Hematopoietic multipotent progenitor cell treated with erythropoietin and hydrocortisone succinate and interleukin-3 and kit ligand, for 4 days (in vitro differentiated cells): ENCODE data around the gene NOP14.
A peak's percentile ranks its signal among the peaks of the same experiment; 100 is the strongest.
"Not testable (repeated sequence)": the region's sequence is repeated elsewhere in the genome, so short reads cannot be mapped to it uniquely, and the experiment has no call there.

Experiments used
- DNase-seq: peaks from one replicate; pipeline ENCODE4 v3.0.0-alpha.2; 2015

NOP14 gene

DNA sequence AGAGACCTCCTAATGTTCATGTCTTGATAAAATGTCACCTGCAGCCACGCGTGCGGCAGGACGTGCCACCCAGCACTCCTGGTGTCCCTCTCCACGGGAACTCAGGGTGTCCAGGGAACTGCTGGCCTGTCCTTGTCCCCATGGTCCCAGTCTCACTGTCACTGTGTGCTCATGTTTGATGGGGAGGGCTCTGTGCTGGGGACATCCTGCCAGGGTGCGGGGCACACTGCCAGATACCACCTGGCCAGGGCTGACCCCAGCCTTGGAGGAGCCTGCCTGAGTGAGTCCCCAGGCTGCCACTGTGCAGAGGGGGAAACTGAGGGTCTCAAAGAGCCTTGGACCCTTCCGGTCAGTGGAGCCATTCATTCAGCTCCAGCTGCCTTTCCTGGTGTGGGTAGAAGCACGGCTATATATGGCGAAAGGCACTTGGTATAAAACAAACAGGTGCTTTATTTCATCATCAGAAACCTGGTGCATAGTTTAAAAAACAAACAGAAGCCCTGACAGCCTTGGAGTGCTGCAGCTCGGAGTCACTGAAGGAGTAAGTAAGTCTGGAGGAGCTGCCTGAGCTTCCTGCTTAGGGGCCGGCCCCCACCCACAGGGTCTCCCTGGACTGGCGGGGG, 33.0 kb downstream of the NOP14 start:
- no peak for DNase-seq

DNA sequence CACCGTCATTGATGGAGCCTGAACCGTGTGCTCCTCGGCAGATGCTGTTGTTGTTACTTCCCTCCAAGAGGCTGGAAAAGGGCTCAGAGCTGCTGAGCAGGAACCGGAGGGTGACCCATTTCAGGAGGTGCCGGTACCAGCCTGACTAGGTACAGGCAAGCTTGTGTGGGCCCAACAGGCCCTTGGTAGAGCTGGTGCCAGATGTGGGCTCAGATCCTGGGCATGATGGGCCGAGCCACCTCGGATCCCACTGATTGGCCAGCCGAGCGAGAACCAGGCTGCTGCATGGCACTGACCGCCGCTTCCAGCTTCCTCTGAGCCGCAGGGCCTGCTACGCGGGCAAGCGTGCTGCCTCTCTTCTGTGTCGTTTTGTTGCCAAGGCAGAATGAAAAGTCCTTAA, 33.7 kb downstream of the NOP14 start:
- DNase-seq = no peak

DNA sequence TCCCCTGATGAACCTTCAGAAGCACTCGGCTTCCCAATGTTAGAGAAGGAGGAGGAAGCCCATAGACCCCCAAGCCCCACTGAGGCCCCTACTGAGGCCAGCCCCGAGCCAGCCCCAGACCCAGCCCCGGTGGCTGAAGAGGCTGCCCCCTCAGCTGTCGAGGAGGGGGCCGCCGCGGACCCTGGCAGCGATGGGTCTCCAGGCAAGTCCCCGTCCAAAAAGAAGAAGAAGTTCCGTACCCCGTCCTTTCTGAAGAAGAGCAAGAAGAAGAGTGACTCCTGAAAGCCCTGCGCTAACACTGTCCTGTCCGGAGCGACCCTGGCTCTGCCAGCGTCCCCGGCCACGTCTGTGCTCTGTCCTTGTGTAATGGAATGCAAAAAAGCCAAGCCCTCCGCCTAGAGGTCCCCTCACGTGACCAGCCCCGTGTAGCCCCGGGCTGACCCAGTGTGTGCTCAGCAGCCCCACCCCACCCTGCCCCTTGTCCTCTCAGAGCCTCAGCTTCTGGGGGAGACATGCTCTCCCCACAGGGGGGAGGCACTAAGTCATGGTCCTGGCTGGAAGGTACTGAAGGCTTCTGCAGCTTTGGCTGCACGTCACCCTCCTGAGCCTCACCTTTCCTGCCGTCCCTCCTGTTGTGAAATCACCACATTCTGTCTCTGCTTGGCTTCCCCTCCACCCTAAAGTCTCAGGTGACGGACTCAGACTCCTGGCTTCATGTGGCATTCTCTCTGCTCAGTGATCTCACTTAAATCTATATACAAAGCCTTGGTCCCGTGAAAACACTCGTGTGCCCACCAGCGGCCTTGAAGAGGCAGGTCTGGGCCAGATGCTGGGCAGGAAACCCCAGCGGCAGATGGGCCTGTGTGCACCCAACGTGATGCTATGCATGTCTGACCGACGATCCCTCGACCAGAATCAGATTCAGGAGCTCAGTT, 34.7 kb downstream of the NOP14 start:
- no peak for DNase-seq

DNA sequence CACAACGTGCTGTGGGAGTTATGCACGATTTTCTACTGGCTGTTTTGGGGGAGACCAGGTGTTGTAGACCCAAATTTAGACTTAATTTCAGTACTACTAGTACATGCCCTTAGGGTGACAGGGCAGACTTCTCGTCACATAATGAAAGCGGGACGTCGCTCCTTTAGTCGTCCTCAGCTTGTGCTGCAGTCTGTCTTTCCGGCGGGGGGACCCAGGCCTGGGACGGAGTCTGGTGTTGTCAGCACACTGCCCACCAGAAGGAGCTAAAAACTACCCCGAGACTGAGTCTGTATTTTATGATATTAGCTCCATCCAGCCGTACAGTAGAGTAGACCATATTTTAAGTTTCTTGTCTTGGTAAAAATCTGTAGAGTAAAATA, 35.5 kb downstream of the NOP14 start:
- no peak for DNase-seq

DNA sequence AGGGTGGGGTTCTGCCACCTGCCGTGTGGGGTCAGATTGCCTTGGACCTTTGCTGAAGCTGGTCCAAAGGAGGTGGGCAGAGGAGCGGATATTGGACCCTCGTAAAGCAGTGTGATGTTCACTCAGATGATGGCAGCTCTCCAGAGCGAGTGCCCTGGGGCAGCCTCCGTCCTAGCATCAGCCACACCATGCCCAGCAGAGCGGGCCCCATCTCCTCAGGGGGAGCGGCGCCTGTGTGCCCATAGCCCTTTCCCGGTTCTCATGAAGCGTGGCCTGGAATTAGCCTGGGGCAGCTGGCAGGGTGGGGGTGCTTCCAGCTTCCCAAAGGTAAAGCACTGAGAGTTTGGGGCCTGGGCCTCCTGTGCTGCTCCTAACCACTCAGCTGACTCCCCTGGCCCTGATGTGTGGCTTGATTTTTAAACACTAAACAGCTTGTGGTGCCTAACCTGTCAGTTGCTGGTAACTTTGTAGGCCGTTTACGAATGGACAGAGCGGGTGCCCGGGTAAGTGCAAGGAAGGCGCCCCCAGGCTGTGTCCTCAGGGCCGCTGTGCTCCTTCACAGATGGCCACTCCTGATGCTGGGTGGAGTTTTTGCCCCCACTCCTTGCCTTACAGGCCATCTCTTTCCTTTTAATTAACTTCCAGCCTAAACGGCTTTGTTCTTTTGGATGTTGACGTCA, 36.0 kb downstream of the NOP14 start:
- DNase-seq = no peak

DNA sequence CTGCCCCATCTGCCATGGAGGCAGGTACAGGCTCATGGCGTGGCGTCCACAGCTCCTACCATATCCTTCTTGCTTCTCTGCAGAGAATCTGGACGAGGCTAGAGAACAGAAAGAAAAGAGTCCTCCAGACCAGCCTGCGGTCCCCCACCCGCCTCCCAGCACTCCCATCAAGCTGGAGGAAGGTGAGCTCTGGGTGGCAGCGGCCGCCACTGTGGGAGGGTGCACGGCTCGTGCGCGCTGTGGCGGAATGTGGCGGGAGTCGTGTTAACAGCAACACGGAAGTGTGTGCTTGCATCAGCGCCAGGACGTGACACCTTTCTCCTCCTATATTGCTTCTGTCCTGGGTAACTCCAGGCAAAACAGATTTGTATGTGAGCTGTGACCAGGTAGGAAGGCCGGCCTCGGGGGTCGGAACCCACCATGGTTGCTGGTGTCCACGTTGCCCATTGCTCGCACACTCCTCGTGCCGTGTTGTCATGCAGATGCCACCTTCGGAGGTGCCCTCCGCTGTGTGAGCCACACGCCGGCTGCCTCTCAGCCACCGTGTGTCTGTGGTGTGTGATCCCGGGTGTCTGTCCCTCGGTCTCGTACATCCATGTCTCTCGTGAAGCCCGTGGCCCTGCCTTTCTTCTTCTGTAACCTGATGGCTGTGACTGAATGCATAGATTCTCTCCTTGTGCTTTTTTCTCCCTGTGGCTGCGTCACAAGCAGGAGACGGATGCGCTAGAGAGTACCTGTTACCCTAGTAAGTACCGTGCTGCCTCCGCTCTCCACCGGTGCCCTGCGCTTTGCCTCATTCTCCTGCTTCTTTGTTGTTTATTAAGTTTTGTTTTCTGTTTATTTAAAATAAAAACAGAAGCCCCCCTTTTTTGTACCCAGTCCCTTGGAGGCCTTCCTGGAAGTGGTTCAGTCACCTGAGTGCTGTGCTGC, 37.0 kb downstream of the NOP14 start:
- no peak for DNase-seq

DNA sequence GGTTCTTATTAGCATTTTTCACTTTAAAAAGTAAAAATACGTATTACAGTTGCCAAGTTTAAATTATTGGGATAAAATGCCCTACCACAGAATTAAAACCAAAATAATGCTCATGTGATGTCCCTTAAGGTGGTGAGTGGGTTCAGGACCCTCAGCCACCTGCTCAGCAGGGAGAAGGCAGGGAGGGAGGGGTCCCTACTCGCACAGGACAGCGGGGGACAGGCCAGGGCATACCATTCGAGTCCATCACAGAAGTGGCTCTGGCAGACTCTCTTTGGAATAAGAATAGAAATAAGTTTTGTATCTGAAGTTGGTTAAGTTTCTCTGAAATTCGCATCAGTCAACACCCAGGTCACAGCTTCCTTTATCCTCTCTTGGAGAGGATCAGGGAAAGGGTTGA, 37.7 kb downstream of the NOP14 start:
- DNase-seq = no peak

DNA sequence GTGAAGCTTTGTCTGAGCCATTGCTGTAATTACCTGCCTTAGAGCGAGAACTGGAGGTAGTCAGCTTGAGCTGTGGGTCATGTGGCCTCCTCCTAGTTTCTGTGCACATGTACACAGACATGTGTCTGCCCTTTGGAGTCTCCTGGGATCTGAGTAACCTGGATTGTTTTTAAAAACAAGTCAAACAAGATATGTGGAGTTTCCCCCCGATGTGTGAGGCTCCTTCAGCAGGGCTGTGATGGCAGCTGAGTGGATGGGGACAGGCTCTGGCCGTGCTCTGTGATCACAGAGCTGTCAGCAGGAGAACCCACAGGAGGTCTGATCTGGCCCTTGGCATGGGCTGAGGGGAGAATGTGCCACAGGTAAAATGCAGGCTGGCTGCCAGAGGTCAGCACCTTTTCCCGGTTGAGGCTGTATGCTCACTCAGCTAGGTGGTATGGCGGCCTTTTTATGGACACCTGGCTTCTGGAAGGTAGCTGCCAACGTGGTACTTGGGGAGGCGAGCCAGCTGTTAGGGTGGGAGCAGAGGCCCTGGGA, 38.4 kb downstream of the NOP14 start:
- no peak for DNase-seq

DNA sequence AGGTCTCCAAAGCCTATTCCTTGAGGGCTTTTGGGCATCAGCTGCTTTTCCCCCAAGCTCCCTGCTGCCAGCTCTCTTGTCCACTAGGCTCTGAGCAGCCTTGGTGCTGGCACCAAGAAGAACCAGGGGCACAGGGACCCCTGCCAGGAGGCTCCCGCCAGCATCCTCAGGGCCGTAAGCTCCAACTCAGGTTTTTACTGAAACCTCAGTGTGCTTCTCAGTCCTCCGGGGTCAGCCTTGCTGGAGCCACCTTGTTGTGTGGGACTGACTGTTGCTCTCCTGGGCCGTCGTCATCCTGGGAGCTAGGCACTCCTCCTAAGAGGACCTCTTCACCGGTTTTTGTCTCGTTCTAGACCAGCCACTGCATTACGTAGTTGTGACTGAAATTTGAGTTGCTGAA, 38.9 kb downstream of the NOP14 start:
- DNase-seq = no peak

DNA sequence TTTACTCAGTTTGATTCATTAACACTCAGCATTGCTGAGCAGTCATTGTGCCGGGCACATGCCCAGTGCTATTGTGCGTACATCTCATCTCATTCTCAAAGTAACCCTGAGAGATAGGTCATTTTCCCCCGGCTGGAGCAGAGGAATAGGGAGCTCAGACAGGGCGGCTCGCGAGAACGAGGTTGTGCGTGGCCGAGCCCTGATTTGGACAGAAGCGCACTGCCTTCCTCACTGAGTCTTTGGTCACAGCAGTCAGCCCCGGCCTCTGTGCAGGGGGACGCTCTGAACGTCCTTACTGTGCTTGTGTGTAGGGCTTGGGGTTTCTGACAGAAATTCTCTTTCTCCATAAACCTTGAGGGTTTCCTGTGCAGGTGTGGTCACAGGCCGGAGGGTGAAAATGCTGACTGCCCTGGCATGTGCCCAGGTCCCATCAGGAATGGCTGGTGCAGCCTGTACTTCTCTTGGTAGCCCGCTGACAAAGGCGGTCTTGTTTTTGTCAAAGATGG, 39.5 kb downstream of the NOP14 start:
- DNase-seq = no peak

DNA sequence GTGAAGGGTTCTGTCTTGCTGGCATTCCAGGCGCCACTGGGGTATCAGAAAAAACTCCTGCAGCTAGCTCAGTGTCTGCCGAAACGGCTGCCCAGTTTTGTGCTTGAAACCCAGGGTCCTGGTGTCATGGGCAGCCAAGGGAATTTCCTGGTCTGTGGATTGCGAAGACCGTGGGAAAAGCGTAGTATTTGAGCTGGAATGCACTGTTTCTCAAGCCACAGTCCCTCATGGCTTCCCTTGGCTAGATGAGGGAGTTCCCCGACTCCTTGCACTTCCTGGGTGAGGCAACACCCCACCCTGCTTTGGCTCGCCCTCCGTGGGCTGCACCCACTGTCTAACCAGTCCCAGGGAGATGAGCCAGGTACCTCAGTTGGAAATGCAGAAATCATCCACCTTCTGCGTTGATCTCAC, 40.1 kb downstream of the NOP14 start:
- DNase-seq = no peak

DNA sequence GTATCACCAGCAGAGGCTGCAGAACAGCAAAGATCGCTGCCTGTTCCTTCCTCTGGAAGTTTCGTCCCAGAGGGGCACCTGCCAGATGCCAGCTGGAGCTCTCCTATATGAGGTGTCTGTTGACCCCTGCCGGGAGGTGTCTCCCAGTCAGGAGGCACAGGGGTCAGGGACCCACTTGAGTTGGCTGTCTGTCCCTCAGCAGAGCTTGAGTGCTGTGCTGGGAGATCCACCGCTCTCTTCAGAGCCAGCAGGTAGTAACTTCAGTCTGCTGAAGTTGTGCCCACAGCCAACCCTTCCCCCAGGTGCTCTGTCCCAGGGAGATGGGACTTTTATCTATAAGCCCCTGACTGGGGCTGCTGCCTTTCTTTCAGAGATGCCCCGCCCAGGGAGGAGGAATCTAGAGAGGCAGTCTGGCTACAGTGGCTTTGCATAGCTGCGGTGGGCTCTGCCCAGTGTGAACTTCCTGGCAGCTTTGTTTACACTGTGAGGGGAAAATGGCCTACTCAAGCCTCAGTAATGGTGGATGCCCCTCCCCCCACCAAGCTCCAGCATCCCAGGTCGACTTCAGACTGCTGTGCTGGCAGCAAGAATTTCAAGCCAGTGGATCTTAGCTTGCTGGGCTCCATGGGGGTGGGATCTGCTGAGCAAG, 40.6 kb downstream of the NOP14 start:
- DNase-seq = peak; percentile 84

DNA sequence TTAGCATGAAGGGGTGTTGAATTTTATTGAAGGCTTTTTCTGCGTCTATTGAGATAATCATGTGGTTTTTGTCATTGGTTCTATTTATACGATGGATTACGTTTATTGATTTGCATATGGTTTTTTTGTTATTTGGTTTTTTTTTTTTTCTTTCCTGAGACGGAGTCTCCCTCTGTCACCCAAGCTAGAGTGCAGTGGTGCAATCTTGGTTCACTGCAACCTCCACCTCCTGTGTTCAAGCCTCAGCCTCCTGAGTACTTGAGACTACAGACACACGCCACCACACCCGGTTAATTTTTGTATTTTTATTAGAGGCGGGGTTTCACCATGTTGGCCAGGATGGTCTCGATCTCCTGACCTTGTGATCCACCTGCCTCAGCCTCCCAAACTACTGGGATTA, 44.5 kb downstream of the NOP14 start:
- DNase-seq = not testable (repeated sequence)

DNA sequence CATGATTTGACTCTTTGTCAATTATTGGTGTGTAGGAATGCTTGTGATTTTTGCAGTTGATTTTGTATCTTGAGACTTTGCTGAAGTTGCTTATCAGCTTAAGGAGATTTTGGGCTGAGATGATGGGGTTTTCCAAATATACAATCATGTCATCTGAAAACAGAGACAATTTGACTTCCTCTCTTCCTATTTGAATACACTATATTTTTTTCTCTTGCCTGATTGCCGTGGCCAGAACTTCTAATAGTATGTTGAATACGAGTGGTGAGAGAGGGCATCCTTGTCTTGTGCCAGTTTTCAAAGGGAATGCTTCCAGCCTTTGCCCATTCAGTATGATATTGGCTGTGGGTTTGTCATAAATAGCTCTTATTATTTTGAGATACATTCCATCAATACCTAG, 44.9 kb downstream of the NOP14 start:
- not testable (repeated sequence) for DNase-seq

DNA sequence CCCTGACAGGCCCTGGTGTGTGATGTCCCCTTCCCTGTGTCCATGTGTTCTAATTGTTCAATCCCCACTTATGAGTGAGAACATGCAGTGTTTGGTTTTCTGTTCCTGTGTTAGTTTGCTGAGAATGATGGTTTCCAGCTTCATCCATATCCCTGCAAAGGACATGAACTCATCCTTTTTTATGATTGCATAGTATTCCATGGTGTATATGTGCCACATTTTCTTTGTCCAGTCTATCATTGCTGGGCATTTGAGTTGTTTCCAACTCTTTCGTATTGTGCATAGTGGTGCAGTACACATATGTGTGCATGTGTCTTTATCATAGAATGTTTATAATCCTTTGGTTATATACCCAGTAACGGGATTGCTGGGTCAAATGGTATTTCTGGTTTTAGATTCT, 46.5 kb downstream of the NOP14 start:
- DNase-seq = not testable (repeated sequence)

DNA sequence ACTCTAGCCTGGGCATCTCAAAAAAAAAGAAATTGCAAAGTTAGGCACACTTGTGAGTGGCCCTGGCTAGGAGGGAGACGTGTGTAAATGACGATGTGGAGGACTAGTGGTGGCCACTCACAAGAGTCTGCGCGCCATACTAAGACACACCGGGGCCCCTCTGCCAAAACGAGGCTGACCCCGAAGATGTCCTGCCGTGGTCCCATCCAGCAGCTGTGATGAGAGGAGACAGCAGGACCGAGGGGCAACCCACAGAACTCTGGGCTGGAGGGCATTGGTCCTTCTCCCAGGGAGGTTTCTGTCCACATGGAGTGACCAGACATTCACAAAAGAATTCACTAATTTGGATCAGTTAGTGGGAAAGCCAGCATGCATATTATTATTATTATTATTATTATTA, 47.4 kb downstream of the NOP14 start:
- no peak for DNase-seq

DNA sequence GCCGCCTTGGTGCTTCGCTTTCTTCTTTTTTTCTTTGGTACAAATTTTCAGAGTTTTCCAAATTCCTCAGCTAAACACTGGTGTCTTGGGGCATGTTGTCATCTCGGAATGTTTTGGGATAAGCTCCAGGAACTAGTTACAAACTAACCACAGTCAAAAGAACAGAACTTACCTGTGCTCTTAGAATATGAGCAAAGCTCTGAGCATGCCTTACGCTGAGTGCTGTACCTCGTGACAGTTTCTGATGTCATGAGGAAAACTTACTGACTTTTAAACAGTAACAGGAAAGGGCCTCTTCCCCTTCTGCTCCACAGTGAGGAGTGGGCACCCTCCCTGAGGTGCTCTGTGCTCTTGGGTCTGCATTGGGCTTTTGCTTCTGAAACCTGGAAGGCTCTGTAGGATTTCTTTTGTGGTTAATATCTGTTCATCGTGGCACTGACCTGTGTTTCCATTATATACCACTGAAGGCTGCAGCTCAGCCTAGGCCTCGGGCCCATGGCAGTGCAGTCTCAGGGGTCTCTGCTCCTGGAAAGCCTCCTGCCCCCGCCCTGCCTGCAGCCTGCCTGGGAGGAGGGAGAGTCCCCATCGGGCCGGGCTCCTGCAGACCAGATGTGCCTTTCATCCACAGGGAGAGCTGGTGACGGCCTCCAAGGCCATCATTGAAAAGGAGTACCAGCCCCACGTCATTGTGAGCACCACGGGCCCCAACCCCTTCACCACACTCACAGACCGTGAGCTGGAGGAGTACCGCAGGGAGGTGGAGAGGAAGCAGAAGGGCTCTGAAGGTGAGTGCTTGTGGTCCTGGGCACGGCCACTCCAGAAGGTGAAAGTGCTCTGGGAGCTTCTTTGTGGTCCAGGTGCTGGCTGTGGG, 48.7 kb downstream of the NOP14 start:
- peak; percentile 28 for DNase-seq

DNA sequence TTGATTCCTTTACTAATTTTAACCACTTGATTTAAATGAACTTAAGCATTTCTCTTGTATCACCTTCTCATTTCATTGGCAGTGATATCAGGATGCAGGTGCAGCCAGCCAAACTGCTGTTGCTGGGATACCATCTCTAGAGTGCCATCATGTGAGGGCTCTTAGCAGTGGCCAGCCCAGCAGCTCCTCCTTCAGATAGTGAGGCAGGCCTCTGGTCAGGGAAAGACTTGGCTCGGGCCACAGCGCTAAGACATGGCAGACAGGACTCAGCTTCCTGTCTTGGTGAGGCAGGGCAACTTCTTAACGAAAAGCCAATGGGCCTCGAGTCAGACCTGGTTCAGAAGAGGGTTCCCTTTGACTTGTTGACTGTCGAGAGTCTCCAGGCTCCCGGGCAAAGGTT, 50.0 kb downstream of the NOP14 start:
- DNase-seq = no peak

DNA sequence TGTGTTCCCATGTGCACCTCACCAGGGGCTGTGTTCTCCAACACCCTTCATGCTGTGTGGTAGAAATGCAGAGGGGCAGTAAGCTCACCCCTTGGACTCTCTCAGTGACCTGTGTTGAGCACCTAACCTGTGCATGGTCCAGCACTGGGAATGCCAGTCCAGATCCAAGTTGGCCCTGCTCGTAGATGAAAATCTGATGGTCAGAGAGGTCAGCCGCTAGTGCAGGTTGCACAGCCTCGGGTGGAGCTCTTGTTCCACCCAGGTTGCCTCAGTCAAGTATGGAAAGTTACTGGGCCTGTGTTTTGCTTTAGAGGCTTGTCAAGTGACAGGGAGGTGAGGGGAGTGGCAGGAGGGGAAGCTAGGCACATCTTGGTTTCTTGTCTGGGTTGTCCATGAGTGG, 51.3 kb downstream of the NOP14 start:
- no peak for DNase-seq

DNA sequence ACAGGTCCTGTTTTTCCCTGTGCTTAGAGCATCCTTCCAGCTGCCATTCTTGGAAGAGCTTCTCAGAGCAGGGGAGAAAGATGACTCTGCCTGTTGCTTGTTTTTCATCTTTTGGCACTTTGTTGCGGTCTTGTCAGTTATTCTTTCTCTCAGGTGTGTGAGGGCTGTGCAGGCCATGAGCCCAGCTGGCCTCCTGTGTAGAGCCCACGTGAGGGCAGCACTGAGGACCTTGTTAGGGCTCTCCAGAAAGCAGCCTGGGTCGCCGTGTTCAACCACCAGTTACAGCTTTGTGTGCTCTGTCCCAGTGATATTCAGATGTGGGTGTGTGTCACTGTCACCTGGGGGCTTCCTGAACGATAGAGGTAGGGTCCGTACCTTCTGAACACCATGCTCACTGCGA, 52.8 kb downstream of the NOP14 start:
- DNase-seq = no peak

DNA sequence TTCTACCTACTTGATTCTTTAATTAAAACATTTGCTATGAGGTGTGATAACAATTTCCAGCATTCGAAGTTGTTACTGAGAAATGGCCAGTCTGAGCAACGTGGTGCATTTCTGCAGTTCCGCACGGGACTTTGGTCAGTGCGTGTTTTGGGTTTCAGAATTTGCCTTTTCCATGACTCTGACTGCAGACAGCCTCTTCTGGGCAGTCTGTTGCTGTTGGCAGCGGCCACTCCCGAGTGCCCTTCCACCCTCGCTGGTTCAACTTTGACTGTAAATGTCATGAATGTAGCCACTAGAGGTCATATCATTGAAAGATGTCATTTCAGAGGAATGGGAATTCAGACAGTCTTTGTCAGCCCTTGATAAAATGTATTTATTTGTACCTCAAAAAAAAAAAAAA, 53.6 kb downstream of the NOP14 start:
- DNase-seq = no peak
